NCI-H510A treated with DMSO at 0.1 percent for 48 hours (cell line): Measurements from ENCODE around the gene CCL18.
"Not testable (repeated sequence)": the region's sequence is repeated elsewhere in the genome, so short reads cannot be mapped to it uniquely, and the experiment has no call there.

Experiments
- DNase-seq: peaks from one replicate; lab custom pipeline; 2025; lab: John Stamatoyannopoulos, UW

CCL18 gene

GRCh38 chr17:36072431-36073121 is 8.5 kb downstream of the CCL18 start:
- no peak for DNase-seq

- no peak for DNase-seq
Observed at GRCh38 chr17:36074365-36074764, 10.3 kb downstream of the CCL18 start.

DNA sequence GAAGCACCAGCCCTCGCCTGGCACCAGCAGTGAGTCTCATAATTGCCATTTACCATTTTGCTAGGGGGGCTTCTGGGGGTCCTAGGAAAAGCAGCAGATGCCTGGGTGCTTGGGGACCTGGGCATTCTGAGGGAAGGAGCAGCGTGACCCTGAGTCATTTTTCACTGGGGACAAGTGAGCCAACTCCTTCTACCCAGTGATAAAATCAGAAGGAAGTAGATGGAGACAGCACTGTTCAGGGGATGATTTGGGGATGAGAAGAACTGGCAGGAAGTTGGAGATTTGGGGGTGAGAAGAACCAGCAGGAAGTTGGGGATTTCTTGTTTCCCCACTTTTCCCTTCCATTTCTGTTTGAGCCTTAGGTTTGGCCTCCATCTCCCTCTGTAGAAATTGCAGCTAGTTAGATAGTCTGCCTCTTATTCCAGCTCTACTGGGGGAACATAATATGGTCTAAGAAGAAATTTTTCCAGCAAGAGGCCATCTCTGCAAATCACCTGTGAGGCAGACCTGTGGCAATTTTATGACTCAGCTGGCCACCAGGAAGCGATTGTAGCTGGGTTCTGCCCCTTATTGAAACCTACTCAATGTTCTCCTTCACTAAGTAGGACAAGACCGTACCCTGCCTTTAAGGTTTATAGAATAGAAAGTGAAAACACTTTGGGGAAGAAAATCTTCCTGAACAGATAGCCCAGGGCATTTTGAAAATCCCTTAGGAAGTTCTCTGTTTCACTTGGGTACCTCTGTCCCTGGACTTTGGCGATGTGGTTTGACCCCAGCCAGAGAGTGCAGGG is 17.8 kb downstream of the CCL18 start:
- DNase-seq, result not testable (repeated sequence)

DNA sequence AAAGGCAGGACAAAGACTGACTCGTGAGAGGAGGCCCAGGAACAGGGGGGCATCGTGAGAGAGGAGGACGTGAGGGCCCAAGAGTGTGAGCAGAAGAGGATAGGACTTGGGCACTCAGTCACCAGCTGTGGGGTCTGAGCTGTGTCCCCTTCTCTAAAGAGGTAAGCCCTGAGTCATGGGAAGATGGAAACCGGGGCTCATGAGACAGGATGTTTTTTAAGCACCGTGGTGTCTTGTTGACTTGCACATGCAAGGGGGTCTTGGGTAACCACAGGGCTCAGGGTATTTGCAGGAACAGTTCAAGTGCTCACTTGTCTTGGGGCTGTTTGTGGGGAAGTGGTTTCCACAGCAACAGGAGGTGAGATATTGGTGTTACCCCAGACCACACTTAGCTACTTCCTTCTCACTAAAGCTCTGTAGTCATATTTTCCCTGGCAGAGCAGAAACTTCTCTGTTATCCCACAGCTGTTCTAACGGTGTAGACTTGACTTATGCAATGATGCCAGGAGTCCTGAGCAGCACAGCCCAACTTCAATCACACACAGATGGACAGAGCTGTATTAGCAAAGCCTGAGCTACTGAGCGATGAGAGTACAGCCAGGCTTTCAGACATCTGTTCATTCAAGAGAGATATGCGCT is 18.5 kb downstream of the CCL18 start:
- not testable (repeated sequence) for DNase-seq

DNA sequence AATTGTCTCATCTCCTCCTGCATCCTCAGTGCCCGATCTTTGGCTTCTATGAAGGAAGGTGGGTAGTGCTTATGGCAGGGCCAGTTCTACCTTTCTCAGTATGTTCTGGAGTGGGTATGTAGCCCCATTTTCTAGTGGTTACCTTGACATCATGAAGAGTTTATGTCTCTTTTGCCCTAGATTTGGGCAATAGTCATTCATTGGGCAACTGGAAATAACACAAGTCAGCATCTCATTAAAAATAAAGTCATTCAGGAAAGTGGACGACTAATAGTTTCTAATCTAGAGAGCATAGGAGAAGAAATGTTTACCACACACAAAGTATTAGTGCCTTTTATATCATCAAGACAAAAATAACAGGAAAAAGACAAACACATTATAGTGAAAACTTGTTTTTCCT is 19.6 kb downstream of the CCL18 start:
- DNase-seq, result not testable (repeated sequence)

- DNase-seq, result no peak
Observed at GRCh38 chr17:36085765-36086164, 21.7 kb downstream of the CCL18 start.

GRCh38 chr17:36086791-36087190 is 22.7 kb downstream of the CCL18 start:
- DNase-seq, result no peak

DNA sequence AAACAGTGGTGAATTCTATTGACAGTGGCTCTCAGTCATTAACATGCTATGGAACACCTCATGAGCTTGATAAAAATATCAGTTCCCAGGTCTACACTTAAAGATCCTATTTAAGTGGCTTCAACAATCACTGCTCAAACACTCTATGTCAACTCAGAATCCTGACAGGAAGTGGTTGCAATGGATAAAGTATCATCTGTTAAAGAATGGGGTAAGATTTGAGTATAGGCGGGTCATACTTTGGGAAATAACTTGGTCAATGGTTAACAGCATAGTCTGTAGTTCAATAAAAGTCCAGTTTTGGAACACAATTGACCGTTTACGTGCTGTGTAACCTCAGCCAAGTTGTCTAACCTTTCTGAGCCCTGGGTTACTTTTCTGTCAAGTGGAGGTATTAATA is 23.4 kb downstream of the CCL18 start:
- not testable (repeated sequence) for DNase-seq

- not testable (repeated sequence) for DNase-seq
Observed at GRCh38 chr17:36087897-36088572, 24.0 kb downstream of the CCL18 start.

DNA sequence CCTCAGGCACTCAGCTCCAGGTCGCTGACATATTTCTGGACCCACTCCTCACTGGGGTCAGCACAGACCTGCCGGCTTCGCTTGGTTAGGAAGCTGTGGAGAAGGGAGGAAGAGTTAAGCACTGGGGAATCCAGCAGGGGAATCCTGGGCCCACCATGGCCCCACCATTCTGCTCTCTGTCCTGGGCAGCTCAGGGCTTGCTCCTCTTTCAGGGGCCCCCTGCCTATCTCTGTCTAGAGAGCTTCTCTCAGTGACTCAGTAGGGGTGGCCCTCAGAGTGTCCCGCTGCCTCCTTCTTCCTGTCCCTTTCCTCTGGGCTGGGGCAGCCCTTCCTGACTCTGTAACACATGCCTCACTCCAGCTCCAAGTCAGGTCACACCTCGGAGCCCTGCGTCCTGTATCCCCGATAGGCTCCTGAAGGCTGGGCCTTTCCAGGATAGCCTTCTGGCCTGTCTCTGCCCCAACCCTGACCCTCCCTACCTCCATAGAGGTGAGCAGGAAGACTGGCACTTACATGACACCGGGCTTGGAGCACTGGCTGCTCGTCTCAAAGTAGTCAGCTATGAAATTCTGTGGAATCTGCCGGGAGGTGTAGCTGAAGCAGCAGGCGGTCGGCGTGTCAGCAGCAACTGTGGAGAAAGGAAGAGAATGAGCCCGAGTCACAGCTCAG is 24.7 kb downstream of the CCL18 start:
- DNase-seq, result no peak

DNA sequence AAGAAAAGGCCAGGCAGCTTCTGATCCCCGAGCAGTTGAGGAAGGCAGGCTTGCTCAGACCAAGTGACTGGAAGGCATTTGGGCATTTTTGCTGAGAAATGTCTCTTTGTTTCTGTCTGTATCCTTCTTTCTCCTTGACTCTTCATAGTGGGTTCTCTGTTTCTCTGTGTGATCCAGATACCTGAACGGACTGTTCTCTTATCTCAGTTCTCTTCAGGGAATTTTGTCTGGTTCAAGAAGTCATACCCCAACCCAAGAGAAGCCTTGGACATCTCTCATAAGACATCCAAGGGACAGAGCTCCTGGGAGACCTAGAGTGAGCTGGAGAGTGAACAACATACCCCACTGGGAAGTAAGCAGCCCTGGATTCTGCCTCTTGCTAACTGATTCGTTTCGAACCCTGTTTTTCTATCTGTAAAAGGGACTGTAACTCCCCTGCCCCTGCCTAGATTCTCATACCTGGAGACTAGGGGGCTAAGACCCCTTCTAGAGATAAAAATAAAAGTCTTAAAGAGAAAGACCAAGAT is 25.3 kb downstream of the CCL18 start:
- DNase-seq, result no peak

- no peak for DNase-seq
Observed at GRCh38 chr17:36089888-36090836, 26.1 kb downstream of the CCL18 start, which contains the start of gene CCL3. TSS of gene CCL3 (minus strand) at chr17:36090143. CDS start at chr17:36090058, 85 bp downstream.

GRCh38 chr17:36092230-36092629 is 28.2 kb downstream of the CCL18 start:
- DNase-seq, result no peak

DNA sequence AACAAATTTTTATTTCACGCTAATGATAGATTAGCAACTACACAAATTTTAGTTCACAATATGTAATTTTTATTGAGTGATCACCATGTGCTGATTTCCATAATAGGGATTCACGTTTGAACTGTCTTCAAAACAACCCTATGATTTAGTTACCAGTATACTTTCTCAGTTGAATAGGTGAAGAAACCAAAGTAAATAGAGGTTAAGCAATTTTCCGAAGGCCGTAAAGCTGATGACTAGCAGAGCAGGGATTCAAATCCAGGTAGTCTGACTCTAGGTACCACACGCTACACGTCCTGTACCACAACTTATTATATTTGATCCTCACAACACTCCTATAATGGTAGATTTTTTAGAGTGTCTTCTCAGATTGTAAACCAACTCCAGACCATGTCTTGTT is 28.6 kb downstream of the CCL18 start:
- DNase-seq, result not testable (repeated sequence)

GRCh38 chr17:36094232-36094631 is 30.2 kb downstream of the CCL18 start:
- DNase-seq, result no peak

- no peak for DNase-seq
Observed at GRCh38 chr17:36094746-36095145, 30.7 kb downstream of the CCL18 start.

- DNase-seq, result no peak
Observed at GRCh38 chr17:36095992-36096391, 31.9 kb downstream of the CCL18 start.

DNA sequence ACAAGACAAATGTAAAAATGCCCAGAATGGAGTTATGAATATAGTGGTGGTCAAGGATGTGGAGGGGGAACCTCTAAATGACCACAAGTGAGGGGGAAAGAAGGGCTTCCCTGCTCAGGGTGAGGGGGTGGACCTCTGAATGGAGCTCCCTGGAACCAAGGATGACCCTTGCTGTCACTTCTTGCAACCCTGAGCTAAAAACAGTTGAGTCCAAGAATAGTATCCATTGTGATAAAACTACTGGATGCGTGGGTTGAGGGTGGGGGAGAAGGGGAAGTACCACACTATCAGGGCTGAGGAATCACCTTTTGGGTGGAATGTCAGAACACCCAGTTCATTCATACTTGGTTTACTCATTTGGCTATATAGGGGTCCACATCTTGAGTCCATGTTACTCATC is 34.9 kb downstream of the CCL18 start:
- DNase-seq, result not testable (repeated sequence)

- DNase-seq, result not testable (repeated sequence)
Observed at GRCh38 chr17:36103401-36103975, 39.4 kb downstream of the CCL18 start, which contains the start of gene CCL4. TSS of gene CCL4 (plus strand) at chr17:36103827. CDS start at chr17:36103906, 79 bp downstream.

DNA sequence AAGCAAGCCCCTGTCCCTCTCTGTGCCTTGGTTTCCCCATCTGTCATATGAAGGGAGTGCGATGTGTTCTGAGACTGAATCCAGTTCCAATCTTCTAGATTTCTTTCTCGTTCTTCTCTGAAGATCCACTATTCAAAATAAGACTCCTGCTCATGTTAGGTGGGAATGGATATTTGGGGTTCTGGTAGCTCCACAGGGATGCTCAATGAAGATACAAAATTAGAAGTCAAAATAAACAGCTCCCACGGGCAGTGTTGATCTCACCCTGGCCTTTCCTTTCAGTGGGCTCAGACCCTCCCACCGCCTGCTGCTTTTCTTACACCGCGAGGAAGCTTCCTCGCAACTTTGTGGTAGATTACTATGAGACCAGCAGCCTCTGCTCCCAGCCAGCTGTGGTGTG is 40.2 kb downstream of the CCL18 start:
- DNase-seq, result not testable (repeated sequence)
